HL-60 (cell line): ENCODE measurements around the gene SMURF2.
A peak's percentile ranks its signal among the peaks of the same experiment; 100 is the strongest.

ENCODE experiments used
- DNase-seq, 2 experiments: peaks; one replicate each; pipeline ENCODE4 v3.0.0-alpha.2; 2010 to 2020; ENCODE audit warnings: low read depth in 1 of 2, low spot score in 1 of 2
- H3K27ac ChIP-seq: fragments of 250-450 bp; sonication (Bioruptor Pico); replicated peaks from 2 replicates; pipeline ENCODE4 v1.5.1; 2020; ENCODE audit warnings: mild to moderate bottlenecking, moderate library complexity
- H3K27me3 ChIP-seq: fragments of 250-450 bp; sonication (Bioruptor Pico); 2 replicates; pipeline ENCODE4 v1.5.1; 2021; ENCODE audit warnings: mild to moderate bottlenecking, moderate library complexity; ENCODE audit not compliant: insufficient read depth, poor library complexity, severe bottlenecking
- H3K4me3 ChIP-seq: replicated peaks from 2 replicates; pipeline ENCODE4 v1.5.1; 2011; ENCODE audit warnings: mild to moderate bottlenecking, control low read depth, low read length; ENCODE audit not compliant: insufficient read depth
- GABPA ChIP-seq: IDR thresholded peaks from 2 replicates; pipeline ENCODE4 v1.6.1; 2012; ENCODE audit warnings: low read depth
- POLR2AphosphoS5 ChIP-seq: IDR thresholded peaks from 2 replicates; pipeline ENCODE4 v1.6.1; 2012; ENCODE audit warnings: low read depth
- SPI1 ChIP-seq: IDR thresholded peaks from 2 replicates; pipeline ENCODE4 v1.6.1; 2012; ENCODE audit warnings: low read depth, mild to moderate bottlenecking, borderline replicate concordance
- long read RNA-seq: library from polyadenylated mRNA; unstranded; transcript quantifications from one replicate; pipeline ENCODE4 v2.0.0, GENCODE V29; 2020
- TF ChIP-seq, protein P1 (sequence below): IDR thresholded peaks from 2 replicates; pipeline ENCODE4 v1.6.1; 2012; ENCODE audit warnings: low read depth; ENCODE audit not compliant: insufficient replicate concordance
- TF ChIP-seq, protein P2 (sequence below): IDR thresholded peaks from one replicate; pipeline ENCODE4 v1.5.1; 2011; ENCODE audit warnings: low read length, control low read depth, inconsistent platforms; ENCODE audit not compliant: insufficient read depth

Gene SMURF2
- long read RNA-seq, partial matches to known transcripts, result 3 of 3 reads
- long read RNA-seq, other reads (novel, unspliced or antisense), result 0 of 3 reads

DNA sequence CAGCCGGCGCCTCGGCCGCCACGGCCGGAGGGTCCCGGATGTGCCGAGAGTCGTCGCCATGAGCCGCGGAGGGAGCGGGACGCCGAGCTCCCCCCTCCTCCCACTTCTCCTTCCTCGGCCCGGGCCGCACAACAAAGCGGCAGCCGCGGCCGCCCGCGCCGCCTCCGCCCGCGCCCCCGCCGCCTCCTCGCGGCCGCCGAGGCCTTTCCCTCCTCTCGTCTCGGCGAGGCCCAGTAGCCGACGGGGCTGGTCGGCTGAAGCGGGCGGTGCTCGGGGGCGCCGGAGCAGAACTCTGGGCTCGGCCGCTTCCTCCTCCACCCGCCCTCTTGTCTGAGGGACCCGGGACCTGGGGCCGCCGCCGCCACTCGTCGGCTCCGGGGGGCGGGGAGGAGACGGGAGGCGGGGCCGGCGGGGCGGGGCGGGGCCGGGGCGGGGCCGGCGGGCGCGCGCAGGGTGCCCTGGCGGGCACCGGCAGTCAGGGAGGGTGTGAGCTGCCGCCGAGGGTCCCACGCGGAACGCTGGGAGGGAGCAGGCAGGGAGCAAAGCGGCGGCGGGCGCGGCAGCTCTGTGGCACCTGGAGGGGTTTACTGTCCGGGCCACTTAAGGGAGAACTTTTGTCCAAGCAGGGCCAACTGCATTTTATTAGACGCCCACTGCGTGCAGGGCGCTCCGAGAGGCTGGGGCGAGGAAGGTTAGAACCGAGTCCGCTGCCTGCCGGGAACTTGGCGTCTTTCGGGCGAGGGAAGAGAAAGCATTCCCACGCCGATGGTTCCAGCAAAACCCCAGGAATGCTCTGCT, at the start of gene SMURF2:
TSS of gene SMURF2 (minus strand) at position 332 of the 798 bp plus-strand sequence. CDS start 427 bp downstream, outside the sequence.
- Histone ChIP-seq H3K27me3 (no peaks in the 10 kb centered on the region), H3K27ac (peak within 1 kb of the TSS; percentile 71), H3K4me3 (peak within 1 kb of the TSS; percentile 85)
- TF ChIP-seq POLR2AphosphoS5, result peak; percentile 70
- TF ChIP-seq GABPA, result no peak
- TF ChIP-seq SPI1, result peak; percentile 13; the same call in 1 of the 2 replicates
- peak; percentile 61 to 72 for DNase-seq

DNA sequence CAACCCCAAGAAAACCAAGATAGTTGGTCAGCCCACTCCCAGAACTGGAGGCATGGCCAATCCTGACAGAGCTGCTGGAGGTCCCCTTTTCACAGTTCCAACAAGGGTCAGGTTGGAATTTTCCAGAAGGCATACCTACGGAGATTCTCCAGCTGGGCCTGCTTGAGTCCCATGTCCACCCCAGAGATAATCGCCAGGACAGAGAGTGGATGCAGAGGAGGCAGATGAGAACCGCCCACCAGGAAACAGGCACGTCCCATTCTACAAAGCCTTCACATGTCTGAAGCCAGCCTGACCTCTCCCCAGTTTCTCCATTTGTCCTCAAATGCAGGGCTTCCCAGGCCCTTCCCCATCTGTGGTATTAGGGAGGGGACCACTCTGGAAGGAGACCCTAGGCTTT, 47.4 kb upstream of the SMURF2 start:
- TF ChIP-seq, protein P1, sequence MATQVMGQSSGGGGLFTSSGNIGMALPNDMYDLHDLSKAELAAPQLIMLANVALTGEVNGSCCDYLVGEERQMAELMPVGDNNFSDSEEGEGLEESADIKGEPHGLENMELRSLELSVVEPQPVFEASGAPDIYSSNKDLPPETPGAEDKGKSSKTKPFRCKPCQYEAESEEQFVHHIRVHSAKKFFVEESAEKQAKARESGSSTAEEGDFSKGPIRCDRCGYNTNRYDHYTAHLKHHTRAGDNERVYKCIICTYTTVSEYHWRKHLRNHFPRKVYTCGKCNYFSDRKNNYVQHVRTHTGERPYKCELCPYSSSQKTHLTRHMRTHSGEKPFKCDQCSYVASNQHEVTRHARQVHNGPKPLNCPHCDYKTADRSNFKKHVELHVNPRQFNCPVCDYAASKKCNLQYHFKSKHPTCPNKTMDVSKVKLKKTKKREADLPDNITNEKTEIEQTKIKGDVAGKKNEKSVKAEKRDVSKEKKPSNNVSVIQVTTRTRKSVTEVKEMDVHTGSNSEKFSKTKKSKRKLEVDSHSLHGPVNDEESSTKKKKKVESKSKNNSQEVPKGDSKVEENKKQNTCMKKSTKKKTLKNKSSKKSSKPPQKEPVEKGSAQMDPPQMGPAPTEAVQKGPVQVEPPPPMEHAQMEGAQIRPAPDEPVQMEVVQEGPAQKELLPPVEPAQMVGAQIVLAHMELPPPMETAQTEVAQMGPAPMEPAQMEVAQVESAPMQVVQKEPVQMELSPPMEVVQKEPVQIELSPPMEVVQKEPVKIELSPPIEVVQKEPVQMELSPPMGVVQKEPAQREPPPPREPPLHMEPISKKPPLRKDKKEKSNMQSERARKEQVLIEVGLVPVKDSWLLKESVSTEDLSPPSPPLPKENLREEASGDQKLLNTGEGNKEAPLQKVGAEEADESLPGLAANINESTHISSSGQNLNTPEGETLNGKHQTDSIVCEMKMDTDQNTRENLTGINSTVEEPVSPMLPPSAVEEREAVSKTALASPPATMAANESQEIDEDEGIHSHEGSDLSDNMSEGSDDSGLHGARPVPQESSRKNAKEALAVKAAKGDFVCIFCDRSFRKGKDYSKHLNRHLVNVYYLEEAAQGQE, result no peak
- no peak for TF ChIP-seq GABPA
- TF ChIP-seq, protein P2, sequence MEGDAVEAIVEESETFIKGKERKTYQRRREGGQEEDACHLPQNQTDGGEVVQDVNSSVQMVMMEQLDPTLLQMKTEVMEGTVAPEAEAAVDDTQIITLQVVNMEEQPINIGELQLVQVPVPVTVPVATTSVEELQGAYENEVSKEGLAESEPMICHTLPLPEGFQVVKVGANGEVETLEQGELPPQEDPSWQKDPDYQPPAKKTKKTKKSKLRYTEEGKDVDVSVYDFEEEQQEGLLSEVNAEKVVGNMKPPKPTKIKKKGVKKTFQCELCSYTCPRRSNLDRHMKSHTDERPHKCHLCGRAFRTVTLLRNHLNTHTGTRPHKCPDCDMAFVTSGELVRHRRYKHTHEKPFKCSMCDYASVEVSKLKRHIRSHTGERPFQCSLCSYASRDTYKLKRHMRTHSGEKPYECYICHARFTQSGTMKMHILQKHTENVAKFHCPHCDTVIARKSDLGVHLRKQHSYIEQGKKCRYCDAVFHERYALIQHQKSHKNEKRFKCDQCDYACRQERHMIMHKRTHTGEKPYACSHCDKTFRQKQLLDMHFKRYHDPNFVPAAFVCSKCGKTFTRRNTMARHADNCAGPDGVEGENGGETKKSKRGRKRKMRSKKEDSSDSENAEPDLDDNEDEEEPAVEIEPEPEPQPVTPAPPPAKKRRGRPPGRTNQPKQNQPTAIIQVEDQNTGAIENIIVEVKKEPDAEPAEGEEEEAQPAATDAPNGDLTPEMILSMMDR, result no peak
- no peak for DNase-seq
- Histone ChIP-seq H3K27ac (peak overlapping the region; percentile 82), H3K27me3 (no peaks in the 10 kb centered on the region), H3K4me3 (no peak overlapping the region)

DNA sequence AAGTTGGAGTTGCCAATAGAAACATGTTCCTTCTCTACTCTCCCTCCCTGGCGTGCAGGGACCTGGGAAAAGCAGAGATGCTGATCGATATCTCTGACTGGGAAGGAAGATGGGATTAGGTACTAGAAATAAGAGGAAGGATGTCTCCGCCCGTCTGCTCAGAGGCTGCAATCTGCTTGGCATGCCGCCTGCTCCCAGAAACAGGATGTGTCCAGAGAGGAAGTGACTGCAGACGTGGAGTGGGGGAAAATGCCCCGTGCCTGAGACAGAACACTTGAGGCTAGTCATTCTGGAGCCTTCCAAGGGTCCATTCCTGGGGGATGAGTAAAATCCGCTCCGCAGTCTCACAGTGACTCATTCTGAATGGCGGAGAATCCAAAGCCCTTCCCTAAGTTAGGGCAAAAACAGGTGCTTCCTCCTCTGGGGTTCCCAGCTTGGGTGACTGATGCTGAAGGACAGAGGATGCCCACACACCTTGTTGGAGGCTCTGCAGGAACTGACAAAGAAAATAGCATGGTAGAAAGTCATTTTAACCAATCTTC, 45.0 kb upstream of the SMURF2 start:
- Histone ChIP-seq H3K27ac (no peak overlapping the region), H3K4me3 (no peak overlapping the region), H3K27me3 (no peaks in the 10 kb centered on the region)
- DNase-seq, result peak; percentile 49 to 87
- TF ChIP-seq, protein P2, result no peak
- TF ChIP-seq, protein P1, result no peak
- peak; percentile 81 for TF ChIP-seq POLR2AphosphoS5
- TF ChIP-seq SPI1, result peak; percentile 98
- TF ChIP-seq GABPA, result no peak

DNA sequence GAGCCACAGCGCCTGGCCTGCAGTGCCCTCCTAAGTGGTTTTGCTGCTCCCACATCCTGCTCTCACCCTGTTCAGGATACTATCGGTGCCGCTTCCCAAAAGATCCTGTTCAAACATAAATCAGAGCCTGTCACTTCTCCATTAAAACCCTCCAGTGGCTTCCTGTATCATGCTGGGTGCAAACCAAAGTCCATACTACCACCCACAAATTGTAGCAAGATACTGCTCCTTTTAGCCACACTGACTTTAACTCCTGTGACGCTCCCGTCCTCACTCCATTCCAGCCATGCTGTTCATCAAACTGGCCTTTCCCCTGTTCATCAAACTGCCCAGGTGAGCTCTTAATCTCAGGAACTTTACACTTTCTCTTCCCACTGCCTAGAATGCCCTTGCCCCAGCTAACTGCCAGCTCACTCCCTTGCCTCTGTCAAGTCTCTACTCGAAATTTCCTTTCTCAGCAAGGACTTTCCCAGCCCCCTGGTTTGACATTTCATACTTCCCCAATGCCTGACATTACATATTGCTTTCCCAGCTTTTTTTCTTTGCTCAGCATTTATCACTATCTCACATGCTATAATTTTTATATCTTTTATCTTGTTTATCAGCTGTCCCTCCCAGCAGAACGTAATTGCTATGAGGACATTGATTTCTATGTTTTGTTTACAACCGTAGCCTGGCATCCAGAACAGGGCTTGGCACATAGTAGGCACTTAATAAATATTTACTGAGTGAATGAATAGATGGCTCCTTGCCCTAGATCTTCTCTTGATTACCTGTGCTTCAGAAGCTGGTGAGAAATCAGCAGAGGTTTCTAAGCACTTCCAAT, 44.3 kb upstream of the SMURF2 start:
- no peaks in the 10 kb centered on the region for H3K27me3 ChIP-seq
- no peak overlapping the region for H3K4me3 ChIP-seq
- no peak for DNase-seq
- H3K27ac ChIP-seq, result no peak overlapping the region
- TF ChIP-seq POLR2AphosphoS5 (no peak), SPI1 (no peak)
